ENCODE data around the gene PDE12. TPM values are rescaled to one million over a fixed set of nuclear protein-coding genes. Genes with fewer than 3 reads are reported as not detected.

PDE12 gene
- total RNA-seq, 1 donor from 2014 or later = 16.2 TPM

DNA sequence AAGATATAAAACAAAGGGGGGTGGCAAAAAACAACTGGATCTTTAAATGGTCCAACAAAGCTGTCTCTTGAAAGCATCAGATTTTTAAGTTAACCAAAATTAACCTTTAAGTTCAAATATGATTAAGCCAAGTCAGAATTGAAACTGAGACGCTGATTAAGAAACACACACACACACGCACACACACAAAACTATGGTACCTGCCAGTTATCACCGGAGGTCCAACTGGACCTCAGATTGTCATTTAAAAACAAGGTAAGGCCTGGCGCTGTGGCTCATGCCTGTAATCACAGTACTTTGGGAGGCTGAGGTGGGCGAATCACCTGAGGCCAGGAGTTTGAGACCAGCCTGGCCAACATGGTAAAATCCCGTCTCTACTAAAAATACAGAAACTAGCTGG lies 30.7 kb downstream of the PDE12 start:
- H3K4me1 Mint-ChIP-seq (ENCODE audit: low read depth, unreplicated experiment) = peaks cover 25% of the 10 kb centered on the region
- Histone ChIP-seq H3K27me3 (ENCODE audit: insufficient read depth, low read length) (no peaks in the 10 kb centered on the region), H3K9ac (ENCODE audit: low read length) (no peak overlapping the region), H3K36me3 (ENCODE audit: insufficient read depth, low read length) (peaks cover 19% of the 10 kb centered on the region), H3K4me1 (ENCODE audit: insufficient read depth, low read length) (no peaks in the 10 kb centered on the region), H3K9me3 (ENCODE audit: insufficient read depth, low read depth, low read length) (no peaks in the 10 kb centered on the region), H3K4me2 (ENCODE audit: low read length) (peak overlapping the region; percentile 29), H3K4me3 (ENCODE audit: insufficient read depth, low read depth, low read length) (no peak overlapping the region), H3K27ac (ENCODE audit: low read depth, low read length) (no peak overlapping the region), H4K20me1 (ENCODE audit: insufficient read depth, low read length) (peaks cover 98% of the 10 kb centered on the region), H2AFZ (ENCODE audit: low read depth, low read length) (no peak overlapping the region), H3K79me2 (ENCODE audit: insufficient read depth, low read length) (peaks cover 100% of the 10 kb centered on the region)
- DNase-seq (ENCODE audit: low read depth) = no peak
- H3K4me3 Mint-ChIP-seq (ENCODE audit: unreplicated experiment) = no peak overlapping the region
- FAIRE-seq = no peak
- peaks cover 7% of the 10 kb centered on the region for H3K36me3 Mint-ChIP-seq (ENCODE audit: low read depth, unreplicated experiment)
- H3K27me3 Mint-ChIP-seq (ENCODE audit: low read depth, unreplicated experiment) = no peaks in the 10 kb centered on the region
- peak overlapping the region; percentile 34 for H3K27ac Mint-ChIP-seq (ENCODE audit: unreplicated experiment)
- no peaks in the 10 kb centered on the region for H3K9me3 Mint-ChIP-seq (ENCODE audit: unreplicated experiment)
- TF ChIP-seq, protein P1, sequence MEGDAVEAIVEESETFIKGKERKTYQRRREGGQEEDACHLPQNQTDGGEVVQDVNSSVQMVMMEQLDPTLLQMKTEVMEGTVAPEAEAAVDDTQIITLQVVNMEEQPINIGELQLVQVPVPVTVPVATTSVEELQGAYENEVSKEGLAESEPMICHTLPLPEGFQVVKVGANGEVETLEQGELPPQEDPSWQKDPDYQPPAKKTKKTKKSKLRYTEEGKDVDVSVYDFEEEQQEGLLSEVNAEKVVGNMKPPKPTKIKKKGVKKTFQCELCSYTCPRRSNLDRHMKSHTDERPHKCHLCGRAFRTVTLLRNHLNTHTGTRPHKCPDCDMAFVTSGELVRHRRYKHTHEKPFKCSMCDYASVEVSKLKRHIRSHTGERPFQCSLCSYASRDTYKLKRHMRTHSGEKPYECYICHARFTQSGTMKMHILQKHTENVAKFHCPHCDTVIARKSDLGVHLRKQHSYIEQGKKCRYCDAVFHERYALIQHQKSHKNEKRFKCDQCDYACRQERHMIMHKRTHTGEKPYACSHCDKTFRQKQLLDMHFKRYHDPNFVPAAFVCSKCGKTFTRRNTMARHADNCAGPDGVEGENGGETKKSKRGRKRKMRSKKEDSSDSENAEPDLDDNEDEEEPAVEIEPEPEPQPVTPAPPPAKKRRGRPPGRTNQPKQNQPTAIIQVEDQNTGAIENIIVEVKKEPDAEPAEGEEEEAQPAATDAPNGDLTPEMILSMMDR (IDR thresholded peaks at IDR 0.05; ENCODE audit: insufficient read depth, low read depth, low read length) = no peak

DNA sequence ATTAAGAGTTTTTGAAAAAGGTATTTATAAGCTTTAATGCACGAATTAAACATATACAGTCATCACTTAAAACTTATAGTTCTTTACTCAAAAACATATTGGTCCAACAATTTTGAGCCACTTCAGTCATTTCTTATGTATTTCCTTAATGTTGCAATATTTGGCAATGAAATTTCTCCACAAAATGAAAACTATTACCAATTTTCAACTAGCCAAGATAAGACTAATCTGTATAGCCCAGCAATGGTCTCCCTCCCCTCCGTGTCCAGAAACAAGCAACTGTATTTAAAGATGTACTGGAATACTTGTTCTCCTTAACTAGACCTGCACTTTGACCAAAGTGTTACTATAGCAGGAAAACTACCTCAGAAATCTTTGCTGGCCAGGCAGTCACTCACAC lies 31.8 kb downstream of the PDE12 start:
- Histone ChIP-seq H3K79me2 (ENCODE audit: insufficient read depth, low read length) (peaks cover 100% of the 10 kb centered on the region), H3K27ac (ENCODE audit: low read depth, low read length) (no peak overlapping the region), H3K4me2 (ENCODE audit: low read length) (no peak overlapping the region), H3K9me3 (ENCODE audit: insufficient read depth, low read depth, low read length) (no peaks in the 10 kb centered on the region), H3K27me3 (ENCODE audit: insufficient read depth, low read length) (no peaks in the 10 kb centered on the region), H3K4me1 (ENCODE audit: insufficient read depth, low read length) (peaks cover 10% of the 10 kb centered on the region), H3K9ac (ENCODE audit: low read length) (no peak overlapping the region), H4K20me1 (ENCODE audit: insufficient read depth, low read length) (peaks cover 98% of the 10 kb centered on the region), H3K36me3 (ENCODE audit: insufficient read depth, low read length) (peaks cover 10% of the 10 kb centered on the region), H3K4me3 (ENCODE audit: insufficient read depth, low read depth, low read length) (no peak overlapping the region), H2AFZ (ENCODE audit: low read depth, low read length) (no peak overlapping the region)
- Mint-ChIP-seq H3K4me1 (ENCODE audit: low read depth, unreplicated experiment) (peaks cover 25% of the 10 kb centered on the region), H3K36me3 (ENCODE audit: low read depth, unreplicated experiment) (peaks cover 6% of the 10 kb centered on the region), H3K9me3 (ENCODE audit: unreplicated experiment) (no peaks in the 10 kb centered on the region), H3K4me3 (ENCODE audit: unreplicated experiment) (no peak overlapping the region), H3K27ac (ENCODE audit: unreplicated experiment) (no peak overlapping the region), H3K27me3 (ENCODE audit: low read depth, unreplicated experiment) (no peaks in the 10 kb centered on the region)
- DNase-seq (ENCODE audit: low read depth) (no peak), FAIRE-seq (no peak)
- TF ChIP-seq, protein P1 (IDR thresholded peaks at IDR 0.05; ENCODE audit: insufficient read depth, low read depth, low read length) = no peak
- TF ChIP-seq EZH2 (IDR thresholded peaks at IDR 0.05; ENCODE audit: insufficient read depth, low read length) = no peak

DNA sequence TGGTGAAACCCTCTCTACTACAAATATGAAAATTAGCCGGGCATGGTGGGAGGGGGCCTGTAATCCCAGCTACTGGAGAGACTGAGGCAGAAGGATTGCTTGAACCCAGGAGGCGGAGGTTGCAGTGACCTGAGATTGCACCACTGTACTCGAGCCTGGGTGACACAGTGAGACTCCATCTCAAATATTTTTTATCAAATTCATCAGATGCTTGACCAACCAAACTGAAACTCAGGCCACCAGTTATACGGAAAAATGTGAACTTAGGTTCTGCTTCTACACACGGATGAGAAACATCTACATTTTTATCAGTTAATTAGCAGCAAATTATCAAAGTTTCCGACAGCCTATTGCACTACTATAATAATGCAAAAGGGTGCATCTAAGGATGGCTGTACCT lies 36.2 kb downstream of the PDE12 start:
- Histone ChIP-seq H3K4me3 (ENCODE audit: insufficient read depth, low read depth, low read length) (peak overlapping the region; percentile 45), H3K27ac (ENCODE audit: low read depth, low read length) (no peak overlapping the region), H4K20me1 (ENCODE audit: insufficient read depth, low read length) (peaks cover 92% of the 10 kb centered on the region), H3K36me3 (ENCODE audit: insufficient read depth, low read length) (peaks cover 12% of the 10 kb centered on the region), H3K9ac (ENCODE audit: low read length) (peak overlapping the region; percentile 33), H3K4me2 (ENCODE audit: low read length) (peak overlapping the region; percentile 83), H3K4me1 (ENCODE audit: insufficient read depth, low read length) (peaks cover 22% of the 10 kb centered on the region), H3K79me2 (ENCODE audit: insufficient read depth, low read length) (peaks cover 99% of the 10 kb centered on the region), H3K27me3 (ENCODE audit: insufficient read depth, low read length) (no peaks in the 10 kb centered on the region), H3K9me3 (ENCODE audit: insufficient read depth, low read depth, low read length) (no peaks in the 10 kb centered on the region), H2AFZ (ENCODE audit: low read depth, low read length) (no peak overlapping the region)
- TF ChIP-seq EZH2 (IDR thresholded peaks at IDR 0.05; ENCODE audit: insufficient read depth, low read length) = no peak
- TF ChIP-seq, protein P1 (IDR thresholded peaks at IDR 0.05; ENCODE audit: insufficient read depth, low read depth, low read length) = no peak
- FAIRE-seq = no peak
- H3K27ac Mint-ChIP-seq (ENCODE audit: unreplicated experiment) = no peak overlapping the region
- no peaks in the 10 kb centered on the region for H3K9me3 Mint-ChIP-seq (ENCODE audit: unreplicated experiment)
- peaks cover 18% of the 10 kb centered on the region for H3K4me1 Mint-ChIP-seq (ENCODE audit: low read depth, unreplicated experiment)
- peak overlapping the region; percentile 93 for H3K4me3 Mint-ChIP-seq (ENCODE audit: unreplicated experiment)
- DNase-seq (ENCODE audit: low read depth) = no peak
- H3K27me3 Mint-ChIP-seq (ENCODE audit: low read depth, unreplicated experiment) = no peaks in the 10 kb centered on the region
- peaks cover 10% of the 10 kb centered on the region for H3K36me3 Mint-ChIP-seq (ENCODE audit: low read depth, unreplicated experiment)

Measured in astrocyte (in vitro differentiated cells and primary cell).